Esophagus (tissue), 2 donors: ENCODE data around the gene CST11. TPM values are rescaled to one million over a fixed set of nuclear protein-coding genes. Genes with fewer than 3 reads are reported as not detected.
"Not testable (repeated sequence)": the region's sequence is repeated elsewhere in the genome, so short reads cannot be mapped to it uniquely, and the experiment has no call there.

Experiments used
- H3K27ac ChIP-seq, 2 donors: one replicate each; pipeline ENCODE4 v1.5.1; 2013; ENCODE audit warnings: low read depth in 2 of 2, mild to moderate bottlenecking in 2 of 2, inconsistent platforms in 1 of 2, low read length in 1 of 2, moderate library complexity in 1 of 2
- H3K27me3 ChIP-seq, 2 donors: one replicate each; pipeline ENCODE4 v1.6.1; 2013; ENCODE audit warnings: low read length in 2 of 2, control low read depth in 1 of 2, mild to moderate bottlenecking in 1 of 2; ENCODE audit not compliant: insufficient read depth in 2 of 2, control insufficient read depth in 1 of 2
- H3K36me3 ChIP-seq, 2 donors: one replicate each; pipeline ENCODE4 v1.6.1; 2013; ENCODE audit warnings: low read length in 1 of 2; ENCODE audit not compliant: control insufficient read depth in 2 of 2, insufficient read depth in 2 of 2
- H3K4me1 ChIP-seq, 2 donors: one replicate each; pipeline ENCODE4 v1.6.1; 2013; ENCODE audit warnings: low read length in 1 of 2; ENCODE audit not compliant: control insufficient read depth in 2 of 2, insufficient read depth in 2 of 2
- H3K4me3 ChIP-seq, 2 donors: one replicate each; pipeline ENCODE4 v1.5.1; 2013; ENCODE audit warnings: low read length in 2 of 2, mild to moderate bottlenecking in 2 of 2, low read depth in 1 of 2, moderate library complexity in 1 of 2
- H3K9me3 ChIP-seq, 2 donors: one replicate each; pipeline ENCODE4 v1.6.1; 2013; ENCODE audit warnings: mild to moderate bottlenecking in 2 of 2, low read depth in 1 of 2, low read length in 1 of 2, moderate library complexity in 1 of 2; ENCODE audit not compliant: control insufficient read depth in 2 of 2, insufficient read depth in 1 of 2
- WGBS, 2 donors: extraction: QIAGEN DNeasy Blood & Tissue Kit; methylation state at CpG; one replicate each; pipeline ENCODE4 v1.1.7; 2013; 5-methylcytosine and 5-hydroxymethylcytosine counted together
- polyA plus RNA-seq, 2 donors: library from polyadenylated mRNA; stranded (reverse); fragments of 200-250 nt; gene quantifications; one replicate each; pipeline ENCODE4 v1.2.3, GENCODE V29; 2013
- donor health status: healthy with polysubstance abuse.
- donor health status: Bipolar disorder and iron deficiency.

The CST11 gene
- polyA plus RNA-seq, 2 donors: 0.12 to 0.26 TPM

- Histone ChIP-seq H3K4me1 (peaks cover 0 to 5% of the 10 kb centered on the region in 2 donors), H3K27ac (peak overlapping the region; percentile 51 to 79), H3K4me3 (peak overlapping the region in 1 of 2 donors; percentile 6), H3K36me3 (no peaks in the 10 kb centered on the region), H3K27me3 (no peaks in the 10 kb centered on the region), H3K9me3 (peaks cover 0 to 4% of the 10 kb centered on the region in 2 donors)
- 68 to 71% methylated on average over 4 of the region's 4 CpGs for WGBS, 2 donors
Measured at GRCh38 chr20:23479043-23479442, 26.4 kb upstream of the CST11 start.

- peaks cover 0 to 5% of the 10 kb centered on the region in 2 donors for H3K4me1 ChIP-seq
- peak overlapping the region in 1 of 2 donors; percentile 70 for H3K27ac ChIP-seq
- WGBS, 2 donors: 53 to 69% methylated on average over 3 of the region's 3 CpGs
- H3K9me3 ChIP-seq: peaks cover 0 to 4% of the 10 kb centered on the region in 2 donors
- no peak overlapping the region for H3K4me3 ChIP-seq
- H3K27me3 ChIP-seq: no peaks in the 10 kb centered on the region
- no peaks in the 10 kb centered on the region for H3K36me3 ChIP-seq
Measured at GRCh38 chr20:23477223-23477622, 24.5 kb upstream of the CST11 start.

- Histone ChIP-seq H3K9me3 (peaks cover 0 to 4% of the 10 kb centered on the region in 2 donors), H3K27me3 (no peaks in the 10 kb centered on the region), H3K4me3 (no peak overlapping the region), H3K4me1 (peaks cover 0 to 5% of the 10 kb centered on the region in 2 donors), H3K27ac (peak overlapping the region in 1 of 2 donors; percentile 70), H3K36me3 (no peaks in the 10 kb centered on the region)
- WGBS, 2 donors: 65 to 89% methylated on average over 6 of the region's 6 CpGs
Measured at GRCh38 chr20:23476015-23476754, 23.5 kb upstream of the CST11 start.

GRCh38 chr20:23475395-23475794 lies 22.7 kb upstream of the CST11 start:
- peaks cover 0 to 5% of the 10 kb centered on the region in 2 donors for H3K4me1 ChIP-seq
- peaks cover 0 to 4% of the 10 kb centered on the region in 2 donors for H3K9me3 ChIP-seq
- H3K27me3 ChIP-seq: no peaks in the 10 kb centered on the region
- no peak overlapping the region for H3K4me3 ChIP-seq
- no peak overlapping the region for H3K27ac ChIP-seq
- H3K36me3 ChIP-seq: no peaks in the 10 kb centered on the region
- WGBS, 2 donors: 88 to 90% methylated on average over 5 of the region's 5 CpGs

GRCh38 chr20:23473293-23473692 lies 20.6 kb upstream of the CST11 start:
- WGBS, 2 donors: 29 to 41% methylated on average over 2 of the region's 2 CpGs
- not testable (repeated sequence) for H3K4me1 ChIP-seq

GRCh38 chr20:23472306-23472705 lies 19.6 kb upstream of the CST11 start:
- not testable (repeated sequence) for H3K9me3 ChIP-seq, H3K4me3 ChIP-seq, H3K27ac ChIP-seq, H3K36me3 ChIP-seq, H3K27me3 ChIP-seq, H3K4me1 ChIP-seq
- WGBS, 2 donors: 78 to 87% methylated on average over 5 of the region's 5 CpGs

More at GRCh38 chr20:23473293-23473692, 20.6 kb upstream of the CST11 start:
- not testable (repeated sequence) for H3K9me3 ChIP-seq, H3K36me3 ChIP-seq, H3K27ac ChIP-seq, H3K27me3 ChIP-seq, H3K4me3 ChIP-seq

- not testable (repeated sequence) for H3K27ac ChIP-seq, H3K36me3 ChIP-seq, H3K4me3 ChIP-seq, H3K4me1 ChIP-seq, H3K27me3 ChIP-seq, H3K9me3 ChIP-seq
- 86 to 90% methylated on average over 3 of the region's 3 CpGs for WGBS, 2 donors
Measured at GRCh38 chr20:23466961-23467360, 14.3 kb upstream of the CST11 start.

- no peaks in the 10 kb centered on the region for H3K4me1 ChIP-seq
- 49 to 91% methylated on average over 1 of the region's 1 CpG for WGBS, 2 donors
- H3K27me3 ChIP-seq: peaks cover 0 to 2% of the 10 kb centered on the region in 2 donors
- peaks cover 3 to 6% of the 10 kb centered on the region in 2 donors for H3K9me3 ChIP-seq
- no peak overlapping the region for H3K4me3 ChIP-seq
- H3K36me3 ChIP-seq: no peaks in the 10 kb centered on the region
- no peak overlapping the region for H3K27ac ChIP-seq
Measured at GRCh38 chr20:23461180-23461579, 8.5 kb upstream of the CST11 start.

GRCh38 chr20:23459461-23460150 lies 6.9 kb upstream of the CST11 start:
- 48 to 54% methylated on average over 3 of the region's 3 CpGs for WGBS, 2 donors

More at GRCh38 chr20:23459461-23460150, 6.9 kb upstream of the CST11 start:
- Histone ChIP-seq H3K36me3 (no peaks in the 10 kb centered on the region), H3K27me3 (no peaks in the 10 kb centered on the region), H3K9me3 (peaks cover 0 to 3% of the 10 kb centered on the region in 2 donors), H3K27ac (no peak overlapping the region), H3K4me1 (no peaks in the 10 kb centered on the region), H3K4me3 (no peak overlapping the region)
